Anterior cingulate cortex (tissue), 58 donors: Measurements from ENCODE around the gene PARD3B.

Experiments used
- DNase-seq, 58 donors: peaks; one replicate each; lab custom pipeline; 2025; lab: John Stamatoyannopoulos, UW

PARD3B gene

DNA sequence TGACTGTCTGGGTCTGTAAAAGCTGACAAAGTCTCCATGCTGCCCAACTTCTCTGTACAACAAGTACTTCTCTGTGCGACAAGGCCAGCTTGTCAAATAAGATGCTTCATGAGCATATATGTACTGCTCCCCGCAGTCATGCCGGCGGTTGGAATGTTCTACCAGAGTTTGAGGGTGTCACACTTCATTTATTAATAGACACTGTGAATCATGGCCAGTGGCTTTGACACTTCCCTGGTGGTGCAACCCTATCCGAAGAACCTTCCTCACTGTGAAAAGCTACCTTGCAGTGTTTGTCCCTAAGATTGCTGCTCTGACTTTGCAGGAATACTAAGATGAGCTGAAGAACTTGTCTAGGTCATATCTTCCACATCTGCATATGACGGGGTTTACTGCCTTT, 1016.2 kb downstream of the PARD3B start:
- no peak for DNase-seq

DNA sequence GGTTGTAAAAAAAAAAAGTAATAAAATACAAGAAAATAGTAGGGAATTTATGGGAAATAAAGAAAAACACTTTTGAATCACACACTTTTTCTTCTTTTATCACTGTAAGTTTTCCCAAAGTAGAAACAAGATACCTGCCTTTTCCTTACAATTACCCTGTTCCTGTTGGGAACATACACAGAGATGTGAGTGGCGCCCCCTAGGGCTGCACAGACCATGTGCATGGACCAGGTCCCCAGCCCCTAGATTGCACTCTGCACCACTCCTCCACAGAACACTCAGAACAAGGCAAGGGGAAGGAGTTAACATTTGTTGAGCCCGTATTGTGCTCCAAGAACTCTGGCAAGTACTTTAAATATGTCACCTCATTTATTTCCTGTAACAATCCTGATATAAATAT, 1018.4 kb downstream of the PARD3B start:
- peak in 1 of 58 donors; percentile 3 for DNase-seq

DNA sequence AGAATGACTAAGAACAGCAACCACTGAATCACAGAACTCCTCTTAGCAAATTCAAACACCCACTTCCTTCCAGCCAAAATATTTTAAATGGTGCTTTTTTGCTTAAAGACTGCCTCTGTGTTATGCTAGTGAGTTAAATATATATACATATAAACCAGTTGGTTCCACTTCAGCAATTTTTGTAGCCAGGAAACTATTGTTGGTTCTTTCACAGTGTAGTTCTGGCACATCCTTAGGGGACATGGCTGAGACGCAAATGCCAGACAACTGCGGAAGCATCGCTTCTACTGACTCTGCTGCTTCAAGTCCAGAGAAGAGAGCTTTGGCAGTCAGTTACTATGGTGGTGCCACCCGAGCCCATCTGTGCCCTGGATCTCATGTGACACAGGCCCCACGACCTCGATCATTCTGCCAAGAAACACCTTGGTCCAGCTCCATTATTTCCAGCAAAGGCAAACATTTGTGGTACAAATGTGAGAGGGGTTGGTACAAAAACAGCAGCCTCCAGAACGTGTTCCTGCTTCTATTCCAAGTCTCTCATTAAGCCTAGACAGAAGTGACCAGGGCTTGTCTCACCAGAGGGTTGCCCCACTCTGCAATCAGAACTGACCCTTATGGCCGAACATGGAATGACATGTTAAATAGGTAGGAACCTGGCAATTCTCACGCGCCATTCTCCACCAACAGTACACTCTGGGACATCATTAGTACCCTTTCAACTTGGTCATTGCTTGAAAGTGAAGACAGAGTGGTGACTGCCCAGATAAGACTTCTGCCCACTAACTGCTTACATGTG, 1019.3 kb downstream of the PARD3B start:
- peak in 7 of 58 donors; percentile 0 to 30 (median 12) for DNase-seq

- DNase-seq: no peak
Measured at GRCh38 chr2:205565142-205565522, 1019.9 kb downstream of the PARD3B start.

DNA sequence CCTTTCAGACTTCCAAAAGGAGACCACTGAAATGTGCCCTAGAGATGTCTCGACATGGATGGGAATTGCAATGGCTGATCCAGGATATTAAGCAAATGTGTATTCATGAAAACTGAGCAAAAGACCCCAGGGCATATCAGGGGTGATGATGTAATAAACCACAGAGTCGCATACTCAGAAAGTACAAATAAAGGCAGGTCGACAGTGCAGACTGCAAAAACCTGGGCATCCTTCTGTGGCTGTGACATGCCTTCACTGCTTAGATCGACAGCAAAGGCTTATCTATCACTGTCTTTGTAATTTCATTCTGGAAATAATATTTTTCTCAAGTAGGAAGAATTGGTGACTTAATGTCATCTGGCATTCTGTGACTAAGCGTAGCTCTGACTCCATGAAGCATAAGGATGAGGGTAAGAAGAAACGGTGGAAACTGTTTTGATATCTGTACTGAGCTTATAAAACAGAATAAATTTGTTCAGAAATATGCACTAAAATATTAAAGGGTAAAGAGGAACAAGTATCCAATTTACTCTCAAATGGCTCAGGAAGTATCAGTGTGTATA, 1021.4 kb downstream of the PARD3B start:
- no peak for DNase-seq

DNA sequence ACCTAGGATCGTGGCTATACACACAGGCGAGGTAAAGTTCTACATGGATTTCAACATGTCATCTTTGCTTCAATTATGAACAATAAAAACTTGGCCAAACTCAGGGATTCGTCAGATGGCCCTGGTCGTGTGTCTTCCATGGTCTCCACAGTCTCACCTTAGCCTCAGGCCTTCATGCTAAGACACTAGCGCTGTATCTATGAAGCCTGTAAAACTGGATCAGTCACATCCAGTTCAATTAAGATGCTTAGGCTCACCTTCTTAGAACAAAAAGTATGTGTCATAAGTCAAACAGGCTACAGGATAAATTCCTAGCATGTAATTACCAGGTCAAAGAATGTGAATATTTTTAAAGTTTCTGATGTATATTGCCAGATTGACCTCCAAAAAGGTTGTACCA, 1023.3 kb downstream of the PARD3B start:
- DNase-seq: no peak

- no peak for DNase-seq
Measured at GRCh38 chr2:205570648-205571047, 1025.4 kb downstream of the PARD3B start.

- DNase-seq: no peak
Measured at GRCh38 chr2:205571360-205571959, 1026.2 kb downstream of the PARD3B start.

DNA sequence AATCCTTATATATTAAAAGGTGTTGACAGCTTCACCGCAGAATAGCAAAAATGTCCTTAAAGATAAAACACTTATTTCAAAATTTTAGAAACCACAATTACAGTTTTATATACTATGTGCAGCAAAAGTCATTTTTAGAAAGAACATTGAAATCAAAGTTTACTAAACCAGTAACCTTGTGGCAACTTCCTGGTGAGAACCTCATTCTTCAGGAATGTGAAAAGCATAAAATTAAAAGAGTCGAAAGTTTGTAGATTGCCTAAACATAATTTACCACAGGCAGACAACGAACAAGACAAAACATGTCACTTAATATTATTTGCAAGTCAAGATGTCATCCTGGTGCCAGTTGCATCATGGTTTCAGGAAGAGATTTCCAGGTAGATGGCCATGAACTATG, 1028.7 kb downstream of the PARD3B start:
- no peak for DNase-seq

- peak in 1 of 58 donors; percentile 1 for DNase-seq
Measured at GRCh38 chr2:205579335-205579734, 1034.1 kb downstream of the PARD3B start.

DNA sequence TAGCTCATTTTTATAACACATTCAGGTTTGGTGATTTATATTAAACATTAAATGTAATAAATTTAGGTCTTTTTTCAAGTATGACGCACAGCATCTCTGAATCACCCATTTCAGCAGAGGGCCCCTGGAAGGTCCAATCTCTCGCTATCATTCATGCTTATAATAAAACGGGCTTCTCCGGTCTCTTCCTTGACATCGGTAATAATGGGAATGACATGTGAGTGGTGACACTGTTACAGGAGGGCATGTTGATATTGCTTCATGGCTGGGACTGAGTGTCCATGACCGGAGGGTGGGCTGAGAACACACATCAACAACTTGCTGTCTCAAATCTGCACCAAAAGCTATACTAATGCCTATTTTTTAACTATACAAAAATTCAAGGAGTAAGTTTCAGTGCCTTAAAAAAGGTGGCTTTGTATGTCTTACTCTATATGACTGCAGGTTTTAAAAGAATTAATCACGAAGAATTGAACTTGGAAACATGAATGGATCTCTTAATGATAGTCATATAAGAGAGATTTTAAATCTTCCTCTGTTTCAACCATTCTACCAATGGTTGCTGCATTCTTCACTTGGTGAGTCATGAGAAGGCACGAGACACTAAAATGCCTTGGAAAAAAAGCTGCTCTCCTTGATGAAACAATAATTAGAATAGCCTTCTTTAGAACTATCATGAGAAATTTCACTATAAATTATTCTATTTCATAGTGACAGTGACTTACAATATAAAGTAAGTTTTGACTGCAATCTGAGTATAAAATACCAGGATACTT, 1035.1 kb downstream of the PARD3B start:
- DNase-seq: no peak

GRCh38 chr2:205582366-205582765, 1037.1 kb downstream of the PARD3B start:
- DNase-seq: no peak

- DNase-seq: no peak
Measured at GRCh38 chr2:205585449-205586383, 1040.4 kb downstream of the PARD3B start.

DNA sequence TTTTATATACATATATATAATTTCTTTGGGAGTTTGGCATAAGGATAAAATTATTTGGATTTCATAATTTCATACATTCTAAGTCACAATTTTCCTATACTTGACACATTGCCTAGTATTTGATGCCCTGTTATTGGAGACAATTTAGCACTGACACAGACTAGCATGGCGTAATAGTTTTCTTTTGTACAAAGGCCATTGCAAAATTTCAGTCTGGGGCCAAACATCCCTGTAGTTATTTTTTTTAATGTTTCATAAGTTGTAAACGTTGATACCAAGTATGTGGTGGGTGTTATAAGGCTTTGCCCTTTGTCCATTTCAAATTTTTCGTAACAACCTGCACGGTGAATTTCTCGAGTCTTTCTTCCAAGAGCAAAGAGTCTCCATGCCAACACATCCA, 1041.4 kb downstream of the PARD3B start:
- DNase-seq: no peak

GRCh38 chr2:205589479-205589878, 1044.2 kb downstream of the PARD3B start:
- no peak for DNase-seq

- no peak for DNase-seq
Measured at GRCh38 chr2:205590759-205591158, 1045.5 kb downstream of the PARD3B start.

DNA sequence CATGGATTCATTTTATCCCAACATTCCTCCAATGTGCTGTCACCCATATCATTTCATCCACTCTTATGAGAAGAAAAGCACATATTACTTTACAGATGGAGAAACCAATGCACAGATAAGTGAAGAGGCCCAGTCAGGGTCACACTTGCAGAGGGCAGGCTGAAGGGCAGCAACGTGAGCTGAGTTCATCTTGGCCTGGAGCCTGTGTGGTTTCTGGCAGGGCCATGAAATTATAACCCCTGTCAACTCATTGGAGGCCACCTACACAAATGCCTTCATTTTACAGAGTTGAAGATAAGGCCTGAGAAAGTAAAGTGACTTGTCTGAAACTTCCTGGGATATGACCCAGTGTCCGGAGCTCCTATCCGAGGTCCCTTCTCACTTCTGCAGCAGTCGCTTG, 1048.6 kb downstream of the PARD3B start:
- DNase-seq: no peak

DNA sequence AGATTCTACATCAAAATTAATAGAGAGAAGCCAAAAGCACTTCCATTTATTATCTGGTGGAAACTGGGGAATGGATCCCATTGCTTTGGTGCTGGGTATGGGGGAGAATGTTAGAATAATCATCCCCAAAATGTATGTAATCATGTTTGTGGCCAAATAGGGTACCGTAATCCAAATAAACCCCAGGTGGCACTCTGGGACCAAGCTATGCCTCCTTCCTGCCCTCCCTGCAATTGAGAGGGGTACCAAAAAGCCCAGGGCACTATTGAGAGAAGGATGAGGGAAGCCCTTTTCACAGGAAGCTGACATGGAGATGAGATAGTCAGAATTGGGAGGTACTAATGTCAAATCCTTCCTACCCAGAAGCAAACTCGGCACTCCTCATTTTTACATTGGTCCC, 1051.3 kb downstream of the PARD3B start:
- no peak for DNase-seq

DNA sequence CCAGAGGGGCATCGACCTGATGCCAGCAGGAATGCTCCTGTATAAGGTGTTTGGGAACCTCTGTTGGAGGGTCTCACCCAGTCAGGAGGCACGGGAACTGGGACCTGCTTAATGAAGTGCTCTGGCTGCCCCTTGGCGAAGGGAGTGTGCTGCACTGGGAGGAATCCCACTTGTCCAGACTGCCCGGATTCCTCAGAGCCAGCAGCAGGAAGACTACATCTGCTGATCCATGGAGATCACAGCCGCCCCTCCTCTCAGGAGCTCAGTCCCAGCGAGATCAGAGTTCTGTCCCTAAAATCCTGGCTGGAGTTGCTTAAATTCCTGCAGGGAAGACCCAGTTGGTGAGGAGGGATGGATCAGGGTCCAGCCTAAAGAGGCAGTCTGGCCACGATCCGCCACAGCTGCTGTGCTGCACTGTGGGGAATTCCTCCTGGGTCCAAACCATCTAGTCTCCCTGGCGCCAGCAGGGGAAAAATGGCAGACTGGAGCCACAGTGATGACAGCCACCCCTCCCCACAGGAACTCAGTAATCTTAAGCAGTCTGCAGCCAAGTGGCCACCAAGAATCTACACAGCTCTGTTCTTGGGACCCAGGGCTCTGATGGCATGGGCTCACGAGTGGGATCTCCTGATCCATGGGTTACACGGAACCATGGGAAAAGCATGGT, 1060.5 kb downstream of the PARD3B start:
- DNase-seq: no peak
